ENCODE data around the gene MRPS26. TPM values are rescaled to one million over a fixed set of nuclear protein-coding genes. Genes with fewer than 3 reads are reported as not detected.
"Not testable (repeated sequence)": the region's sequence is repeated elsewhere in the genome, so short reads cannot be mapped to it uniquely, and the experiment has no call there.

MRPS26 gene
- polyA plus RNA-seq (2013, experiment 1 of 2) = 80.0 TPM
- 74.7 TPM for polyA plus RNA-seq (2013, experiment 2 of 2)

GRCh38 chr20:3045816-3046676 lies at the start of gene MRPS26:
TSS of gene MRPS26 (plus strand) at chr20:3046052. CDS start at chr20:3046069, 17 bp downstream.
- under 1% methylated on average over 104 of the region's 104 CpGs for WGBS
- Histone ChIP-seq H3K36me3 (ENCODE audit: insufficient read depth, low read length) (peaks cover 29% of the 10 kb centered on the region), H3K9me3 (ENCODE audit: insufficient read depth, low read depth, low read length) (no peaks in the 10 kb centered on the region), H3K4me1 (ENCODE audit: insufficient read depth, low read length) (peaks cover 15% of the 10 kb centered on the region), H3K27me3 (ENCODE audit: insufficient read depth, low read length) (no peaks in the 10 kb centered on the region), H3K27ac (ENCODE audit: low read depth, low read length) (peak within 1 kb of the TSS; percentile 69), H3K4me3 (ENCODE audit: low read length) (peak within 1 kb of the TSS; percentile 94), H3K9ac (ENCODE audit: low read depth, low read length) (peak within 1 kb of the TSS; percentile 92)

GRCh38 chr20:2998728-2999127 lies 47.1 kb upstream of the MRPS26 start:
- H3K4me3 ChIP-seq (ENCODE audit: low read length) = no peak overlapping the region
- no peaks in the 10 kb centered on the region for H3K9me3 ChIP-seq (ENCODE audit: insufficient read depth, low read depth, low read length)
- no peak overlapping the region for H3K27ac ChIP-seq (ENCODE audit: low read depth, low read length)
- H3K9ac ChIP-seq (ENCODE audit: low read depth, low read length) = no peak overlapping the region
- H3K4me1 ChIP-seq (ENCODE audit: insufficient read depth, low read length) = no peaks in the 10 kb centered on the region
- no peaks in the 10 kb centered on the region for H3K27me3 ChIP-seq (ENCODE audit: insufficient read depth, low read length)
- peaks cover 32% of the 10 kb centered on the region for H3K36me3 ChIP-seq (ENCODE audit: insufficient read depth, low read length)

GRCh38 chr20:3000852-3001523 lies 44.9 kb upstream of the MRPS26 start:
- Histone ChIP-seq H3K36me3 (ENCODE audit: insufficient read depth, low read length) (peaks cover 32% of the 10 kb centered on the region), H3K9ac (ENCODE audit: low read depth, low read length) (no peak overlapping the region), H3K9me3 (ENCODE audit: insufficient read depth, low read depth, low read length) (no peaks in the 10 kb centered on the region), H3K4me1 (ENCODE audit: insufficient read depth, low read length) (no peaks in the 10 kb centered on the region; the same call in 1 of the 2 replicates), H3K27ac (ENCODE audit: low read depth, low read length) (no peak overlapping the region), H3K4me3 (ENCODE audit: low read length) (no peak overlapping the region), H3K27me3 (ENCODE audit: insufficient read depth, low read length) (no peaks in the 10 kb centered on the region)
- 77% methylated on average over 7 of the region's 7 CpGs for WGBS

GRCh38 chr20:3003416-3003815 lies 42.4 kb upstream of the MRPS26 start:
- no peak overlapping the region for H3K27ac ChIP-seq (ENCODE audit: low read depth, low read length)
- H3K36me3 ChIP-seq (ENCODE audit: insufficient read depth, low read length) = peaks cover 50% of the 10 kb centered on the region
- H3K9ac ChIP-seq (ENCODE audit: low read depth, low read length) = no peak overlapping the region
- WGBS = 100% methylated on average over 2 of the region's 2 CpGs
- H3K27me3 ChIP-seq (ENCODE audit: insufficient read depth, low read length) = no peaks in the 10 kb centered on the region
- no peak overlapping the region for H3K4me3 ChIP-seq (ENCODE audit: low read length)
- no peaks in the 10 kb centered on the region; the same call in 1 of the 2 replicates for H3K4me1 ChIP-seq (ENCODE audit: insufficient read depth, low read length)
- H3K9me3 ChIP-seq (ENCODE audit: insufficient read depth, low read depth, low read length) = no peaks in the 10 kb centered on the region

GRCh38 chr20:3010985-3011723 lies 34.7 kb upstream of the MRPS26 start:
- no peak overlapping the region for H3K4me3 ChIP-seq (ENCODE audit: low read length)
- H3K27ac ChIP-seq (ENCODE audit: low read depth, low read length) = no peak overlapping the region
- H3K36me3 ChIP-seq (ENCODE audit: insufficient read depth, low read length) = peaks cover 64% of the 10 kb centered on the region
- H3K27me3 ChIP-seq (ENCODE audit: insufficient read depth, low read length) = no peaks in the 10 kb centered on the region
- H3K9ac ChIP-seq (ENCODE audit: low read depth, low read length) = no peak overlapping the region
- WGBS = 90% methylated on average over 1 of the region's 1 CpG
- no peaks in the 10 kb centered on the region for H3K9me3 ChIP-seq (ENCODE audit: insufficient read depth, low read depth, low read length)
- no peaks in the 10 kb centered on the region for H3K4me1 ChIP-seq (ENCODE audit: insufficient read depth, low read length)

GRCh38 chr20:3011752-3012151 lies 34.1 kb upstream of the MRPS26 start:
- 89% methylated on average over 3 of the region's 3 CpGs for WGBS
- no peaks in the 10 kb centered on the region for H3K4me1 ChIP-seq (ENCODE audit: insufficient read depth, low read length)
- no peak overlapping the region for H3K27ac ChIP-seq (ENCODE audit: low read depth, low read length)
- no peak overlapping the region for H3K4me3 ChIP-seq (ENCODE audit: low read length)
- H3K9me3 ChIP-seq (ENCODE audit: insufficient read depth, low read depth, low read length) = no peaks in the 10 kb centered on the region
- H3K9ac ChIP-seq (ENCODE audit: low read depth, low read length) = no peak overlapping the region
- H3K27me3 ChIP-seq (ENCODE audit: insufficient read depth, low read length) = no peaks in the 10 kb centered on the region
- peaks cover 61% of the 10 kb centered on the region for H3K36me3 ChIP-seq (ENCODE audit: insufficient read depth, low read length)

- Histone ChIP-seq H3K4me1 (ENCODE audit: insufficient read depth, low read length) (no peaks in the 10 kb centered on the region), H3K9ac (ENCODE audit: low read depth, low read length) (no peak overlapping the region), H3K4me3 (ENCODE audit: low read length) (no peak overlapping the region), H3K9me3 (ENCODE audit: insufficient read depth, low read depth, low read length) (peaks cover 4% of the 10 kb centered on the region; the same call in 1 of the 2 replicates), H3K36me3 (ENCODE audit: insufficient read depth, low read length) (peaks cover 56% of the 10 kb centered on the region), H3K27ac (ENCODE audit: low read depth, low read length) (no peak overlapping the region), H3K27me3 (ENCODE audit: insufficient read depth, low read length) (no peaks in the 10 kb centered on the region)
- 96% methylated on average over 5 of the region's 5 CpGs for WGBS
Measured at GRCh38 chr20:3013771-3014170, 32.1 kb upstream of the MRPS26 start.

GRCh38 chr20:3014179-3014578 lies 31.7 kb upstream of the MRPS26 start:
- Histone ChIP-seq H3K36me3 (ENCODE audit: insufficient read depth, low read length) (peaks cover 52% of the 10 kb centered on the region), H3K4me3 (ENCODE audit: low read length) (no peak overlapping the region), H3K4me1 (ENCODE audit: insufficient read depth, low read length) (no peaks in the 10 kb centered on the region), H3K27ac (ENCODE audit: low read depth, low read length) (no peak overlapping the region), H3K9me3 (ENCODE audit: insufficient read depth, low read depth, low read length) (peaks cover 4% of the 10 kb centered on the region; the same call in 1 of the 2 replicates), H3K27me3 (ENCODE audit: insufficient read depth, low read length) (no peaks in the 10 kb centered on the region), H3K9ac (ENCODE audit: low read depth, low read length) (no peak overlapping the region)
- WGBS = 97% methylated on average over 7 of the region's 7 CpGs

- Histone ChIP-seq H3K27ac (ENCODE audit: low read depth, low read length) (no peak overlapping the region), H3K36me3 (ENCODE audit: insufficient read depth, low read length) (peaks cover 47% of the 10 kb centered on the region), H3K9ac (ENCODE audit: low read depth, low read length) (no peak overlapping the region), H3K9me3 (ENCODE audit: insufficient read depth, low read depth, low read length) (peaks cover 4% of the 10 kb centered on the region; the same call in 1 of the 2 replicates), H3K4me1 (ENCODE audit: insufficient read depth, low read length) (no peaks in the 10 kb centered on the region), H3K27me3 (ENCODE audit: insufficient read depth, low read length) (no peaks in the 10 kb centered on the region), H3K4me3 (ENCODE audit: low read length) (no peak overlapping the region)
- WGBS = 93% methylated on average over 3 of the region's 3 CpGs
Measured at GRCh38 chr20:3014662-3015061, 31.2 kb upstream of the MRPS26 start.

GRCh38 chr20:3015302-3015701 lies 30.6 kb upstream of the MRPS26 start:
- H3K9ac ChIP-seq (ENCODE audit: low read depth, low read length); H3K27me3 ChIP-seq (ENCODE audit: insufficient read depth, low read length); H3K4me1 ChIP-seq (ENCODE audit: insufficient read depth, low read length); H3K27ac ChIP-seq (ENCODE audit: low read depth, low read length); H3K9me3 ChIP-seq (ENCODE audit: insufficient read depth, low read depth, low read length); H3K4me3 ChIP-seq (ENCODE audit: low read length): not testable (repeated sequence)
- H3K36me3 ChIP-seq (ENCODE audit: insufficient read depth, low read length) = peaks cover 44% of the 10 kb centered on the region
- 91% methylated on average over 4 of the region's 5 CpGs for WGBS

- 92% methylated on average over 4 of the region's 4 CpGs for WGBS
- peaks cover 69% of the 10 kb centered on the region for H3K36me3 ChIP-seq (ENCODE audit: insufficient read depth, low read length)
- no peak overlapping the region for H3K9ac ChIP-seq (ENCODE audit: low read depth, low read length)
- no peak overlapping the region for H3K4me3 ChIP-seq (ENCODE audit: low read length)
- no peaks in the 10 kb centered on the region for H3K4me1 ChIP-seq (ENCODE audit: insufficient read depth, low read length)
- peaks cover 4% of the 10 kb centered on the region; the same call in 1 of the 2 replicates for H3K9me3 ChIP-seq (ENCODE audit: insufficient read depth, low read depth, low read length)
- no peak overlapping the region for H3K27ac ChIP-seq (ENCODE audit: low read depth, low read length)
- H3K27me3 ChIP-seq (ENCODE audit: insufficient read depth, low read length) = no peaks in the 10 kb centered on the region
Measured at GRCh38 chr20:3021327-3021726, 24.5 kb upstream of the MRPS26 start.
